Ascending aorta (tissue), 2 donors: ENCODE results near the gene TNP1. TPM values are rescaled to one million over a fixed set of nuclear protein-coding genes. Genes with fewer than 3 reads are reported as not detected.
A peak's percentile ranks its signal among the peaks of the same experiment; 100 is the strongest.

ENCODE experiments used
- DNase-seq, 2 donors: peaks; one replicate each; pipeline ENCODE4 v3.0.0-alpha.2; 2019; ENCODE audit warnings: low spot score in 2 of 2
- H3K27ac ChIP-seq, 2 donors: fragments of 200-600 bp; sonication (generic); one replicate each; pipeline ENCODE4 v1.5.1; 2016 to 2017; ENCODE audit warnings: mild to moderate bottlenecking in 1 of 2
- H3K27me3 ChIP-seq: fragments of 200-600 bp; sonication (generic); one replicate; pipeline ENCODE4 v1.5.1; 2017
- H3K36me3 ChIP-seq, 2 donors: fragments of 200-600 bp; sonication (generic); one replicate each; pipeline ENCODE4 v1.5.1; 2016
- H3K4me1 ChIP-seq, 2 donors: fragments of 200-600 bp; sonication (generic); one replicate each; pipeline ENCODE4 v1.5.1; 2016 to 2017; ENCODE audit warnings: mild to moderate bottlenecking in 1 of 2
- H3K4me3 ChIP-seq, 2 donors: fragments of 200-600 bp; sonication (generic); one replicate each; pipeline ENCODE4 v1.5.1; 2016 to 2017; ENCODE audit warnings: mild to moderate bottlenecking in 1 of 2
- H3K9me3 ChIP-seq, 2 donors: fragments of 200-600 bp; sonication (generic); one replicate each; pipeline ENCODE4 v1.5.1; 2016
- intact Hi-C: fragments of 100-400 bp; cut with DNase I; formaldehyde crosslinking; loops from one replicate; pipeline ENCODE4 v1.15.1; 2023
- total RNA-seq: library from RNA; depleted of rRNA; stranded (reverse); fragments of >200 nt; gene quantifications from one replicate; pipeline ENCODE4 v1.1.0, GENCODE V29; 2016
- TF ChIP-seq, protein P1 (sequence below), 3 experiments: fragments of 200-600 bp in 2 of 3; fragments of 450-650 bp in 1 of 3; sonication (generic) in 2 of 3; IDR thresholded peaks; one replicate each; pipeline ENCODE4 v1.5.1; 2016 to 2019; ENCODE audit warnings: antibody characterized with exemption in 3 of 3, mild to moderate bottlenecking in 1 of 3, moderate library complexity in 1 of 3

Gene TNP1
- total RNA-seq, 1 donor from 2014 or later: not detected

DNA sequence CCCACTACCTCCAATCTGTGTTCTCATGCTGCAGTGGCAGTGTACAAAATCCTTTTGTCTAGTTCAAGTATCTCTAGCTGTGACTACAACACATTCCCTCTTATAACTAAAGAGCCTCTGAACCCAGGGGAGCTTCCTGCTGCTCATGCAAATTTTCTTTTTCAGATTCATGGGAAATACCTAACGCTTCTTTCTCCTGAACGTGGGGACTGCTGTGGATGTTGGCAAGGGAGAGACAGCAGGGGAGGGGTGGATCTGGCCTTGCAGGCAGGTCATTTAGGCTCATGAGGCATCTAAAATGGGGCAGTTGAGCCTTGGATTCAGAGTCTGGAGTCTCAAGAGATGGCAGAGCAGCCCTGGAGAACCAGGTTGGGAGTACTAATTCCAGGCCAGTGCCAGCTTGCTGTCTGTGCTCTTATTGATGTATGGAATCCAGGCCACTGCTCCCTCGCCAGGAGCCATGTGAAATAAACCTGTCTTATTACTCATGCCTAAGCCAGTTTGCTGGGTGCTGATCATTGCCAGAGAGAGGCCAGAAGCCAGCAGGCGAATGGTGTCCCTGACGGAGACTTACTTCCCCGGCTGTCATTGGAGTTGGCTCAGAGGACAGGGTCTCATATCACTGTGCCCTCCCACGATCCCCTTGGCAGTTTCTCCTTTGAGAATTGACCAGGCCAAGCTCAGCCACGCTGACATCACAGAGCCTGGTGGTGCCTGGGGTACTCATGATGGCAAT lies 29.2 kb upstream of the TNP1 start:
- Histone ChIP-seq H3K27ac (peak overlapping the region; percentile 53 to 59), H3K27me3 (no peaks in the 10 kb centered on the region), H3K9me3 (no peaks in the 10 kb centered on the region), H3K4me3 (no peak overlapping the region), H3K36me3 (no peaks in the 10 kb centered on the region), H3K4me1 (no peaks in the 10 kb centered on the region)
- intact Hi-C loops: no loop called here
- TF ChIP-seq, protein P1, sequence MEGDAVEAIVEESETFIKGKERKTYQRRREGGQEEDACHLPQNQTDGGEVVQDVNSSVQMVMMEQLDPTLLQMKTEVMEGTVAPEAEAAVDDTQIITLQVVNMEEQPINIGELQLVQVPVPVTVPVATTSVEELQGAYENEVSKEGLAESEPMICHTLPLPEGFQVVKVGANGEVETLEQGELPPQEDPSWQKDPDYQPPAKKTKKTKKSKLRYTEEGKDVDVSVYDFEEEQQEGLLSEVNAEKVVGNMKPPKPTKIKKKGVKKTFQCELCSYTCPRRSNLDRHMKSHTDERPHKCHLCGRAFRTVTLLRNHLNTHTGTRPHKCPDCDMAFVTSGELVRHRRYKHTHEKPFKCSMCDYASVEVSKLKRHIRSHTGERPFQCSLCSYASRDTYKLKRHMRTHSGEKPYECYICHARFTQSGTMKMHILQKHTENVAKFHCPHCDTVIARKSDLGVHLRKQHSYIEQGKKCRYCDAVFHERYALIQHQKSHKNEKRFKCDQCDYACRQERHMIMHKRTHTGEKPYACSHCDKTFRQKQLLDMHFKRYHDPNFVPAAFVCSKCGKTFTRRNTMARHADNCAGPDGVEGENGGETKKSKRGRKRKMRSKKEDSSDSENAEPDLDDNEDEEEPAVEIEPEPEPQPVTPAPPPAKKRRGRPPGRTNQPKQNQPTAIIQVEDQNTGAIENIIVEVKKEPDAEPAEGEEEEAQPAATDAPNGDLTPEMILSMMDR (IDR thresholded peaks at IDR 0.05): no peak
- DNase-seq: peak in 1 of 2 donors; percentile 70

DNA sequence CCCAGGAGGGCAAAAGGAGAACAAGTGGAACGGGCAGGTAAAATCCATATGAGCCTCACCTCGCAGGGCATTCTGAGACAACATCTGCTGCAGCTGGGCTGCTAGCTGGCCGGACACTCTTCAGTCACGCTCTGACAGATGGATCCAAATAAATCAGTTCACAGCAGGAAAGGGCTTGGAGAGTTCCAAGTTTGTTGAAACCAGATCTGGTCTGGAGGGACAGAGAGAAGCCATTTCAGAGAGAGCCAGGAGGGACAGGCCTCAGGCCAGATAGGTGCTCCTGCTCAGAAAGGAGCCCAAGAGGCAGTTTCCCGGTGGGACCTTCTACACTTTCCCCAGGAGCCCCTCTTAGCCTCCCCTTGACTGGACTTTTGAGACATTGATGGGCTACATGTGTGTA lies 28.2 kb upstream of the TNP1 start:
- no peaks in the 10 kb centered on the region for H3K9me3 ChIP-seq
- peaks cover 0 to 2% of the 10 kb centered on the region in 2 donors for H3K4me1 ChIP-seq
- DNase-seq: no peak
- H3K4me3 ChIP-seq: no peak overlapping the region
- intact Hi-C loops: no loop called here
- H3K27me3 ChIP-seq: no peaks in the 10 kb centered on the region
- H3K36me3 ChIP-seq: no peaks in the 10 kb centered on the region
- no peak overlapping the region for H3K27ac ChIP-seq
- TF ChIP-seq, protein P1 (IDR thresholded peaks at IDR 0.05): no peak

DNA sequence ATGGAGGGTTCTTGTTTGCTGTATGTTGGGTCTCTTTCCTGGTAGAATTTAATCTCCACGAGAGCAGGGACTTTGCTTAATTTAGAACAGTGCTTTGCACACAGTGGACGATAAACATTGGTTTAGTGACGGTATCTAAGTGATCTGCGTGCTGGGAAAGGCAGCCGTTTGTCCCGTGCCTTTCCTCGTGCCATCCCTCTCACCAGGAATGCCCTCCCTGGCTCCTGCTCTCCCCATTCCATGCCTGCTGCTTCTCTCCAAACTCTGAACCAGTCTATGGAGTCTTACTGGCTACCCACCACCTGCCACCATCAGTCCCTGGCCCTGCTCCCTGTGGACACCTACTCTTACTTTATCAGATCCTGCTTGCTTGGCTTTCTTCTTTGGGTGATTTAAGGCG lies 27.3 kb upstream of the TNP1 start:
- H3K36me3 ChIP-seq: no peaks in the 10 kb centered on the region
- H3K27ac ChIP-seq: no peak overlapping the region
- H3K4me3 ChIP-seq: no peak overlapping the region
- intact Hi-C loops: no loop called here
- H3K27me3 ChIP-seq: no peaks in the 10 kb centered on the region
- no peak for DNase-seq
- TF ChIP-seq, protein P1 (IDR thresholded peaks at IDR 0.05): no peak
- H3K9me3 ChIP-seq: no peaks in the 10 kb centered on the region
- peaks cover 4 to 7% of the 10 kb centered on the region in 2 donors for H3K4me1 ChIP-seq

DNA sequence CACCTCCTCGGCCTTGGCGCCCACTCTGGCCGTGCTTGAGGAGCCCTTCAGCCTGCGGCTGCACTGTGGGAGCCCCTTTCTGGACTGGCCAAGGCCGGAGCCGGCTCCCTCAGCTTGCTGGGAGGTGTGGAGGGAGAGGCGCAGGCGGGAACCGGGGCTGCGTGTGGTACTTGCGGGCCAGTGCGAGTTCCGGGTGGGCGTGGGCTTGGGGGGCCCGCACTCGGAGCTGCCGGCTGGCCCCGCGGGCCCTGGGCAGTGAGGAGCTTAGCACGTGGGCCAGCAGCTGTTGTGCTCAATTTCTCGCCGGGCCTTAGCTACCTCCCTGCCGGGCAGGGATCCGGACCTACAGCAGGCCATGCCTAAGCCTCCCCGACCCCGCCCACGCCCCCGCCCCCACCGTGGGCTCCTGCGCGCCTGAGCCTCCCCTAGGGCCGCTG lies 25.3 kb upstream of the TNP1 start:
- Histone ChIP-seq H3K36me3 (no peaks in the 10 kb centered on the region), H3K4me1 (peaks cover 4 to 15% of the 10 kb centered on the region in 2 donors), H3K4me3 (no peak overlapping the region), H3K27me3 (no peaks in the 10 kb centered on the region), H3K9me3 (no peaks in the 10 kb centered on the region), H3K27ac (no peak overlapping the region)
- TF ChIP-seq, protein P1 (IDR thresholded peaks at IDR 0.05): no peak
- intact Hi-C loops: no loop called here
- DNase-seq: no peak

DNA sequence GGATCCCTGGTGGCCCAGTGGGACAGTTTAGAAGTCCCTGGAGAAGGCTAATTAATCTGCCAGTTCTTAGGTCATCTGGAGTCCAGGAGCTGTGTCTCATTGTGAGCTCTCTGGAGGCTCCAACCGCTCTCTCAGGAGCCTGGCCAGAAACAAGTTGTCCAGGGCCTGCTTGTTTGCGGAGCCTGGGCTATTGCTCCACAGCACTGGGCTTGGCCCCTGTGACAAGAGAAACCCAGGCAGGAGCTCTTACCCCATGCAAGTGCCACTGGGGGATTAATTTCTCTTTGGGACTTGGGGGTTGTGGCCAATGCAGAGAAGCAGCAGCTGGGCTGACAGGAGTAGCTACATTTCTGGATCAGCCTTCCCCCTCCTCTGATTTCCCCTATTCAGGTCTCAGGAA lies 24.5 kb upstream of the TNP1 start:
- Histone ChIP-seq H3K27me3 (no peaks in the 10 kb centered on the region), H3K9me3 (no peaks in the 10 kb centered on the region), H3K27ac (peak overlapping the region; percentile 24 to 58), H3K4me1 (peaks cover 4 to 15% of the 10 kb centered on the region in 2 donors), H3K36me3 (no peaks in the 10 kb centered on the region), H3K4me3 (no peak overlapping the region)
- TF ChIP-seq, protein P1 (IDR thresholded peaks at IDR 0.05): no peak
- intact Hi-C loops: loop anchor here (5.0 kb wide), 1 partner anchor 177 kb away; no protein-coding TSS in a partner anchor
- DNase-seq: no peak
